ENCODE results near the gene IRF7.

GRCh38 chr11:653837-654236 is 38.1 kb upstream of the IRF7 start:
- TF ChIP-seq POLR2AphosphoS5 (IDR thresholded peaks at IDR 0.05) = no peak
- TF ChIP-seq, protein P1, sequence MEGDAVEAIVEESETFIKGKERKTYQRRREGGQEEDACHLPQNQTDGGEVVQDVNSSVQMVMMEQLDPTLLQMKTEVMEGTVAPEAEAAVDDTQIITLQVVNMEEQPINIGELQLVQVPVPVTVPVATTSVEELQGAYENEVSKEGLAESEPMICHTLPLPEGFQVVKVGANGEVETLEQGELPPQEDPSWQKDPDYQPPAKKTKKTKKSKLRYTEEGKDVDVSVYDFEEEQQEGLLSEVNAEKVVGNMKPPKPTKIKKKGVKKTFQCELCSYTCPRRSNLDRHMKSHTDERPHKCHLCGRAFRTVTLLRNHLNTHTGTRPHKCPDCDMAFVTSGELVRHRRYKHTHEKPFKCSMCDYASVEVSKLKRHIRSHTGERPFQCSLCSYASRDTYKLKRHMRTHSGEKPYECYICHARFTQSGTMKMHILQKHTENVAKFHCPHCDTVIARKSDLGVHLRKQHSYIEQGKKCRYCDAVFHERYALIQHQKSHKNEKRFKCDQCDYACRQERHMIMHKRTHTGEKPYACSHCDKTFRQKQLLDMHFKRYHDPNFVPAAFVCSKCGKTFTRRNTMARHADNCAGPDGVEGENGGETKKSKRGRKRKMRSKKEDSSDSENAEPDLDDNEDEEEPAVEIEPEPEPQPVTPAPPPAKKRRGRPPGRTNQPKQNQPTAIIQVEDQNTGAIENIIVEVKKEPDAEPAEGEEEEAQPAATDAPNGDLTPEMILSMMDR (IDR thresholded peaks at IDR 0.05) = no peak
- no peak for TF ChIP-seq POLR2A (IDR thresholded peaks at IDR 0.05)
- TF ChIP-seq EP300 (IDR thresholded peaks at IDR 0.05) = no peak
